Choroid plexus epithelial cell (primary cell): ENCODE measurements around the gene CNDP1.
"Not testable (repeated sequence)": the region's sequence is repeated elsewhere in the genome, so short reads cannot be mapped to it uniquely, and the experiment has no call there.

ENCODE experiments used
- DNase-seq: peaks from one replicate; pipeline ENCODE4 v3.0.0-alpha.2; 2010; ENCODE audit warnings: low read depth
- H3K4me3 ChIP-seq: 2 replicates; pipeline ENCODE4 v1.5.1; 2011; ENCODE audit warnings: low read depth, mild to moderate bottlenecking, control low read depth, low read length, moderate library complexity
- CTCF ChIP-seq: conservative IDR thresholded peaks from 2 replicates; pipeline ENCODE4 v1.5.1; 2011; ENCODE audit warnings: low read depth, mild to moderate bottlenecking, control low read depth, inconsistent platforms, low read length, moderate library complexity

The CNDP1 gene

GRCh38 chr18:74520096-74520833 is 14.0 kb upstream of the CNDP1 start:
- no peak for TF ChIP-seq CTCF
- H3K4me3 ChIP-seq: no peak overlapping the region
- no peak for DNase-seq

- DNase-seq: no peak
- H3K4me3 ChIP-seq: no peak overlapping the region
- TF ChIP-seq CTCF: no peak
Measured at GRCh38 chr18:74521068-74521725, 13.1 kb upstream of the CNDP1 start.

- H3K4me3 ChIP-seq: no peak overlapping the region
- no peak for TF ChIP-seq CTCF
- DNase-seq: peak; percentile 25
Measured at GRCh38 chr18:74522635-74523548, 11.4 kb upstream of the CNDP1 start.

GRCh38 chr18:74524097-74524496 is 10.2 kb upstream of the CNDP1 start:
- H3K4me3 ChIP-seq: no peak overlapping the region
- no peak for TF ChIP-seq CTCF
- peak; percentile 21 for DNase-seq

- not testable (repeated sequence) for H3K4me3 ChIP-seq, DNase-seq
Measured at GRCh38 chr18:74524915-74525314, 9.4 kb upstream of the CNDP1 start.

- H3K4me3 ChIP-seq: no peak overlapping the region
- TF ChIP-seq CTCF: no peak
- no peak for DNase-seq
Measured at GRCh38 chr18:74525741-74526140, 8.6 kb upstream of the CNDP1 start.

- DNase-seq: no peak
- TF ChIP-seq CTCF: no peak
- no peak overlapping the region for H3K4me3 ChIP-seq
Measured at GRCh38 chr18:74526488-74526887, 7.8 kb upstream of the CNDP1 start.
